IMR-90 (cell line): ENCODE measurements around the gene SEC61A1. TPM values are rescaled to one million over a fixed set of nuclear protein-coding genes. Genes with fewer than 3 reads are reported as not detected.
A peak's percentile ranks its signal among the peaks of the same experiment; 100 is the strongest.

Experiments used
- ATAC-seq: fragments of 200-7000 bp; cut with Tn5 transposase; 2 replicates; pipeline ENCODE4 v1.9.1; 2020; ENCODE audit warnings: low read depth, mild to moderate bottlenecking, moderate library complexity
- BruUV-seq: library from RNA; stranded (reverse); fragments of 400-500 nt; replicated peaks from 2 replicates; lab custom pipeline; 2021; lab: Mats Ljungman, UMichigan
- CTCF ChIA-PET: fragments of 300-600 bp; formaldehyde crosslinking; extraction: SDS; loops from one replicate; lab custom pipeline; 2021; ENCODE audit warnings: antibody characterized with exemption; lab: Yijun Ruan, JAX
- POLR2A ChIA-PET: fragments of 300-600 bp; sonication (Branson Sonifier 250); formaldehyde crosslinking; loops from one replicate; lab custom pipeline; 2022; ENCODE audit warnings: antibody characterized with exemption; ENCODE audit not compliant: unreplicated experiment; lab: Charles Lee
- DNase-seq: peaks from one replicate; pipeline ENCODE4 v3.0.0; 2013
- H2AFZ ChIP-seq: replicated peaks from 2 replicates; pipeline ENCODE3; 2013; ENCODE audit warnings: low read length, mild to moderate bottlenecking; ENCODE audit not compliant: poor library complexity
- H2AK5ac ChIP-seq: 2 replicates; pipeline ENCODE4 v1.6.1; 2013; ENCODE audit warnings: low read depth, low read length, inconsistent platforms
- H2AK9ac ChIP-seq: replicated peaks from 2 replicates; pipeline ENCODE3; 2013; ENCODE audit warnings: mild to moderate bottlenecking, low read depth, low read length, moderate library complexity; ENCODE audit not compliant: poor library complexity
- H2BK120ac ChIP-seq: 2 replicates; pipeline ENCODE4 v1.6.1; 2013; ENCODE audit warnings: low read depth, low read length, inconsistent platforms
- H2BK15ac ChIP-seq: 3 replicates; pipeline ENCODE4 v1.6.1; 2013; ENCODE audit warnings: low read depth, low read length, inconsistent platforms
- H2BK20ac ChIP-seq: 2 replicates; pipeline ENCODE4 v1.6.1; 2013; ENCODE audit warnings: low read depth, mild to moderate bottlenecking, inconsistent platforms, low read length, moderate library complexity
- H2BK5ac ChIP-seq: 2 replicates; pipeline ENCODE4 v1.6.1; 2013; ENCODE audit warnings: mild to moderate bottlenecking, low read depth, low read length, inconsistent platforms; ENCODE audit not compliant: poor library complexity, severe bottlenecking
- H3K14ac ChIP-seq: replicated peaks from 2 replicates; pipeline ENCODE4 v1.6.1; 2013; ENCODE audit warnings: low read depth, low read length, inconsistent platforms
- H3K18ac ChIP-seq: 2 replicates; pipeline ENCODE4 v1.6.1; 2013; ENCODE audit warnings: low read depth, low read length, control low read depth
- H3K23ac ChIP-seq: 2 replicates; pipeline ENCODE4 v1.6.1; 2013; ENCODE audit warnings: low read depth, low read length, inconsistent platforms
- H3K27ac ChIP-seq: 2 replicates; pipeline ENCODE4 v1.5.1; 2013; ENCODE audit warnings: mild to moderate bottlenecking, control low read depth, low read length; ENCODE audit not compliant: insufficient read depth
- H3K27me3 ChIP-seq: 2 replicates; pipeline ENCODE4 v1.6.1; 2013; ENCODE audit warnings: low read length; ENCODE audit not compliant: control insufficient read depth, insufficient read depth
- H3K36me3 ChIP-seq: 2 replicates; pipeline ENCODE4 v1.6.1; 2013; ENCODE audit warnings: low read length, mixed read lengths; ENCODE audit not compliant: control insufficient read depth, insufficient read depth
- H3K4ac ChIP-seq: 2 replicates; pipeline ENCODE4 v1.6.1; 2013; ENCODE audit warnings: low read depth, low read length, inconsistent platforms
- H3K4me1 ChIP-seq: 2 replicates; pipeline ENCODE4 v1.6.1; 2013; ENCODE audit warnings: low read length, mixed read lengths; ENCODE audit not compliant: control insufficient read depth, insufficient read depth
- H3K4me2 ChIP-seq: 2 replicates; pipeline ENCODE4 v1.6.1; 2013; ENCODE audit warnings: low read depth, mild to moderate bottlenecking, control low read depth, low read length, moderate library complexity
- H3K4me3 ChIP-seq: 2 replicates; pipeline ENCODE4 v1.5.1; 2013; ENCODE audit warnings: low read depth, mild to moderate bottlenecking, control low read depth, low read length, moderate library complexity; ENCODE audit not compliant: insufficient read depth
- H3K56ac ChIP-seq: 2 replicates; pipeline ENCODE4 v1.6.1; 2013; ENCODE audit warnings: low read length, inconsistent platforms; ENCODE audit not compliant: insufficient read depth; ENCODE audit errors: extremely low read depth
- H3K79me1 ChIP-seq, 2 experiments: 2 replicates each; pipeline ENCODE4 v1.6.1; 2013; ENCODE audit warnings: low read length in 2 of 2, inconsistent platforms in 1 of 2, low read depth in 1 of 2
- H3K9ac ChIP-seq: 2 replicates; pipeline ENCODE4 v1.6.1; 2013; ENCODE audit warnings: low read depth, low read length, control low read depth
- H3K9me1 ChIP-seq: 2 replicates; pipeline ENCODE4 v1.6.1; 2013; ENCODE audit warnings: low read length, inconsistent platforms; ENCODE audit not compliant: insufficient read depth
- H3K9me3 ChIP-seq: 2 replicates; pipeline ENCODE4 v1.6.1; 2013; ENCODE audit warnings: low read length; ENCODE audit not compliant: control insufficient read depth, insufficient read depth
- H4K20me1 ChIP-seq: 2 replicates; pipeline ENCODE4 v1.6.1; 2013; ENCODE audit warnings: low read length, inconsistent platforms; ENCODE audit not compliant: insufficient read depth
- H4K5ac ChIP-seq: 2 replicates; pipeline ENCODE4 v1.6.1; 2013; ENCODE audit warnings: mild to moderate bottlenecking, low read depth, low read length, control low read depth
- H4K8ac ChIP-seq, 2 experiments: 2 replicates each; pipeline ENCODE4 v1.6.1; 2013; ENCODE audit warnings: low read depth in 2 of 2, low read length in 2 of 2, control low read depth in 1 of 2, inconsistent platforms in 1 of 2
- H4K91ac ChIP-seq: 2 replicates; pipeline ENCODE4 v1.6.1; 2013; ENCODE audit warnings: low read depth, low read length, inconsistent platforms; ENCODE audit not compliant: insufficient read depth
- CEBPB ChIP-seq: IDR thresholded peaks from 2 replicates; pipeline ENCODE4 v1.6.1; 2012; ENCODE audit warnings: low read depth, low read length, improper control_type of control experiment
- CTCF ChIP-seq: conservative IDR thresholded peaks from 2 replicates; pipeline ENCODE4 v1.5.1; 2012; ENCODE audit warnings: mild to moderate bottlenecking, low read depth, low read length, improper control_type of control experiment
- ELK1 ChIP-seq: fragments of 150-350 bp; IDR thresholded peaks from 2 replicates; pipeline ENCODE4 v1.6.1; 2016; ENCODE audit warnings: low read depth, mild to moderate bottlenecking, low read length, moderate library complexity, borderline replicate concordance
- FOS ChIP-seq: fragments of 150-350 bp; IDR thresholded peaks from 2 replicates; pipeline ENCODE4 v1.6.1; 2016; ENCODE audit warnings: low read depth, low read length
- MAFK ChIP-seq: IDR thresholded peaks from 2 replicates; pipeline ENCODE4 v1.6.1; 2012; ENCODE audit warnings: low read depth, low read length, improper control_type of control experiment
- MAZ ChIP-seq: IDR thresholded peaks from 2 replicates; pipeline ENCODE4 v1.6.1; 2012; ENCODE audit warnings: low read depth, mild to moderate bottlenecking, low read length, improper control_type of control experiment, moderate library complexity, borderline replicate concordance
- NFE2L2 ChIP-seq: fragments of 150-350 bp; IDR thresholded peaks from 2 replicates; pipeline ENCODE4 v1.6.1; 2016; ENCODE audit warnings: low read depth, mild to moderate bottlenecking, low read length
- POLR2A ChIP-seq: IDR thresholded peaks from 2 replicates; pipeline ENCODE4 v1.6.1; 2012; ENCODE audit warnings: mild to moderate bottlenecking, low read depth, low read length
- RAD21 ChIP-seq: IDR thresholded peaks from 2 replicates; pipeline ENCODE4 v1.6.1; 2012; ENCODE audit warnings: low read length, improper control_type of control experiment
- RCOR1 ChIP-seq: IDR thresholded peaks from 2 replicates; pipeline ENCODE4 v1.6.1; 2012; ENCODE audit warnings: mild to moderate bottlenecking, low read length, improper control_type of control experiment; ENCODE audit not compliant: insufficient replicate concordance
- RFX5 ChIP-seq: IDR thresholded peaks from 2 replicates; pipeline ENCODE4 v1.8.0; 2012; ENCODE audit warnings: low read depth, mild to moderate bottlenecking, low read length, moderate library complexity
- SMC3 ChIP-seq: fragments of 150-350 bp; IDR thresholded peaks from 2 replicates; pipeline ENCODE4 v1.6.1; 2016; ENCODE audit warnings: low read depth, mild to moderate bottlenecking, antibody characterized with exemption, low read length, moderate library complexity
- USF2 ChIP-seq: fragments of 150-350 bp; IDR thresholded peaks from 2 replicates; pipeline ENCODE4 v1.6.1; 2017; ENCODE audit warnings: mild to moderate bottlenecking, antibody characterized with exemption, low read length, low read depth
- WGBS, 2 experiments: methylation state at CpG; one replicate each; pipeline versions ENCODE4 v1.1.5 to v1.1.7; 2013; ENCODE audit warnings: missing lambda C conversion rate in 2 of 2; ENCODE audit not compliant: insufficient read length in 1 of 2; ENCODE audit errors: extremely low coverage in 2 of 2; 5-methylcytosine and 5-hydroxymethylcytosine counted together
- dilution Hi-C: fragments of 300-500 bp; cut with HindIII; formaldehyde crosslinking; loops from one replicate; pipeline ENCODE4 v1.14.3; 2018; ENCODE audit warnings: low sequenced_read_pairs; ENCODE audit not compliant: unreplicated experiment
- in situ Hi-C: fragments of 300-500 bp; cut with MboI; formaldehyde crosslinking; loops from 3 replicates; pipeline ENCODE4 v1.14.3; 2019; ENCODE audit warnings: low sequenced_read_pairs, inconsistent platforms, mixed read lengths
- intact Hi-C: fragments of 100-400 bp; cut with micrococcal nuclease; formaldehyde crosslinking; loops from 2 replicates; pipeline ENCODE4 v1.10.0; 2022
- polyA plus RNA-seq, 3 experiments: library from polyadenylated mRNA; depleted of rRNA; stranded (reverse); fragments of >200 nt; gene quantifications; 2 replicates each; pipeline ENCODE4 v1.2.3, GENCODE V29; 2012; ENCODE audit warnings: low replicate concordance in 1 of 3
- total RNA-seq: library from RNA; depleted of rRNA; stranded (reverse); fragments of >200 nt; gene quantifications from 2 replicates; pipeline ENCODE4 v1.2.3, GENCODE V29; 2012

The SEC61A1 gene
- total and polyA plus RNA-seq, 2 of the 4 experiments (the other 2 are of a cell fraction) = 377 to 478 TPM

GRCh38 chr3:128060473-128061381 is 8.5 kb downstream of the SEC61A1 start:
- H2BK5ac ChIP-seq = peak overlapping the region; percentile 93
- DNase-seq (peak; percentile 100), ATAC-seq (peak; percentile 81)
- CTCF ChIA-PET = no interaction called here
- peak overlapping the region; percentile 3 for H4K5ac ChIP-seq
- no TSS peak for BruUV-seq
- peak overlapping the region; percentile 57; the same call in 1 of the 2 replicates for H3K56ac ChIP-seq
- H3K27ac ChIP-seq = peak overlapping the region; percentile 93
- peak overlapping the region; percentile 35 for H2BK20ac ChIP-seq
- peaks cover 56% of the 10 kb centered on the region for H4K20me1 ChIP-seq
- in situ Hi-C loops = no loop called here
- no peaks in the 10 kb centered on the region for H3K27me3 ChIP-seq
- H2AK5ac ChIP-seq = peak overlapping the region; percentile 55; the same call in 1 of the 2 replicates
- H3K4me2 ChIP-seq = peak overlapping the region; percentile 27
- H4K91ac ChIP-seq = peak overlapping the region; percentile 49
- POLR2A ChIA-PET = no interaction called here
- H3K79me1 ChIP-seq = peaks cover 35 to 56% of the 10 kb centered on the region in 2 experiments
- H3K4ac ChIP-seq = peak overlapping the region; percentile 81
- peak overlapping the region; percentile 75 for H2BK120ac ChIP-seq
- H2BK15ac ChIP-seq = peak overlapping the region; percentile 25; the same call in 1 of the 3 replicates
- H4K8ac ChIP-seq = peak overlapping the region; percentile 41 to 57; a peak in 3 of 4 replicates
- H3K18ac ChIP-seq = peak overlapping the region; percentile 27
- peaks cover 59% of the 10 kb centered on the region for H3K36me3 ChIP-seq
- no peaks in the 10 kb centered on the region for H3K9me3 ChIP-seq
- H2AK9ac ChIP-seq = no peak overlapping the region
- peak overlapping the region; percentile 94 for H3K14ac ChIP-seq
- 0% methylated on average over 1 of the region's 11 CpGs; no CpG with 5 or more reads in 1 of the 2 experiments for WGBS, 2 experiments
- dilution Hi-C loops = no loop called here
- no peak overlapping the region for H2AFZ ChIP-seq
- intact Hi-C loops = no loop called here
- H3K4me1 ChIP-seq = peaks cover 32% of the 10 kb centered on the region
- peak overlapping the region; percentile 88 for H3K23ac ChIP-seq
- peak overlapping the region; percentile 49; the same call in 1 of the 2 replicates for H3K9ac ChIP-seq
- no peak overlapping the region for H3K4me3 ChIP-seq
- H3K9me1 ChIP-seq = peaks cover 28% of the 10 kb centered on the region
- TF ChIP-seq SMC3 = no peak
- no peak for TF ChIP-seq RFX5
- TF ChIP-seq CTCF = peak; percentile 18; the same call in 1 of the 2 replicates
- TF ChIP-seq RCOR1 = peak; percentile 82
- peak; percentile 43 for TF ChIP-seq CEBPB
- no peak for TF ChIP-seq MAZ
- no peak for TF ChIP-seq USF2
- no peak; the same call in 1 of the 2 replicates for TF ChIP-seq POLR2A
- TF ChIP-seq ELK1 = no peak
- peak; percentile 4; the same call in 1 of the 2 replicates for TF ChIP-seq MAFK
- no peak for TF ChIP-seq RAD21
- peak; percentile 76 for TF ChIP-seq FOS
- peak; percentile 26; the same call in 1 of the 2 replicates for TF ChIP-seq NFE2L2
